ENCODE data around the gene TP53. TPM values are rescaled to one million over a fixed set of nuclear protein-coding genes. Genes with fewer than 3 reads are reported as not detected.

TP53 gene
- polyA plus RNA-seq, 1 of the 3 experiments (the other 2 are of a cell fraction) = 62.6 TPM

- Histone ChIP-seq H3K9me3 (no peaks in the 10 kb centered on the region), H3K4me2 (peak within 1 kb of the TSS; percentile 100), H3F3A (replicated peaks; ENCODE audit: insufficient read depth) (no peaks in the 10 kb centered on the region), H3K36me3 (replicated peaks in 1 of 2; ENCODE audit: control insufficient read depth in 1 of 2, insufficient read depth in 2 of 2, low read length in 1 of 2) (peaks cover 0 to 3% of the 10 kb centered on the region in 2 experiments), H4K20me1 (ENCODE audit: insufficient read depth) (no peaks in the 10 kb centered on the region), H3K4me1 (ENCODE audit: control insufficient read depth in 1 of 2, insufficient read depth in 2 of 2, low read depth in 1 of 2, low read length in 1 of 2) (peaks cover 9 to 35% of the 10 kb centered on the region in 2 experiments), H3K4me3 (ENCODE audit: low read depth in 2 of 2, low read length in 1 of 2) (peak within 1 kb of the TSS; percentile 75 to 80), H2AFZ (ENCODE audit: low read depth) (peak within 1 kb of the TSS; percentile 92), H3K27ac (ENCODE audit: low read depth in 2 of 2, low read length in 1 of 2) (peak within 1 kb of the TSS; percentile 47 to 86; a peak in 3 of 4 replicates), H3K9ac (peak within 1 kb of the TSS; percentile 75), H3K27me3 (ENCODE audit: insufficient read depth) (no peaks in the 10 kb centered on the region), H3K79me2 (ENCODE audit: insufficient read depth) (no peaks in the 10 kb centered on the region), H3K9me2 (no peaks in the 10 kb centered on the region)
- DNase-seq = peak; percentile 93
- POLR2A ChIA-PET = interaction anchor here (1.0 to 6.6 kb wide), 6 partner anchors 9 to 140 kb away, joined by 3 to 53 read pairs (median 5); partner anchors contain the start of genes DNAH2, MPDU1, SAT2 and TP53
- CTCF ChIA-PET = interaction anchor here (1.0 to 8.4 kb wide), 9 partner anchors 9 to 337 kb away, joined by 3 to 85 read pairs (median 4); partner anchors contain the start of genes DNAH2, TP53 and WRAP53
- peak; percentile 53 for TF ChIP-seq CHD2 (IDR thresholded peaks at IDR 0.05; ENCODE audit: low read length, partially characterized antibody)
- TF ChIP-seq RCOR1 (IDR thresholded peaks at IDR 0.05; ENCODE audit: low read length) = 0 out of 2 replicates have a peak, but pooled peaks have one; percentile 8
- no peak for TF ChIP-seq TEAD4 (IDR thresholded peaks at IDR 0.05; ENCODE audit: borderline replicate concordance, insufficient read depth)
- no peak for TF ChIP-seq ELF1 (IDR thresholded peaks at IDR 0.05)
- peak; percentile 19; the same call in 1 of the 2 replicates for TF ChIP-seq JUND (IDR thresholded peaks at IDR 0.05)
- peak; percentile 62; the same call in 1 of the 2 replicates for TF ChIP-seq MXI1 (IDR thresholded peaks at IDR 0.05; ENCODE audit: low read depth, low read length)
- TF ChIP-seq RAD21 (IDR thresholded peaks at IDR 0.05; ENCODE audit: low read length) = 0 out of 2 replicates have a peak, but pooled peaks have one; percentile 17
- TF ChIP-seq, protein P1, sequence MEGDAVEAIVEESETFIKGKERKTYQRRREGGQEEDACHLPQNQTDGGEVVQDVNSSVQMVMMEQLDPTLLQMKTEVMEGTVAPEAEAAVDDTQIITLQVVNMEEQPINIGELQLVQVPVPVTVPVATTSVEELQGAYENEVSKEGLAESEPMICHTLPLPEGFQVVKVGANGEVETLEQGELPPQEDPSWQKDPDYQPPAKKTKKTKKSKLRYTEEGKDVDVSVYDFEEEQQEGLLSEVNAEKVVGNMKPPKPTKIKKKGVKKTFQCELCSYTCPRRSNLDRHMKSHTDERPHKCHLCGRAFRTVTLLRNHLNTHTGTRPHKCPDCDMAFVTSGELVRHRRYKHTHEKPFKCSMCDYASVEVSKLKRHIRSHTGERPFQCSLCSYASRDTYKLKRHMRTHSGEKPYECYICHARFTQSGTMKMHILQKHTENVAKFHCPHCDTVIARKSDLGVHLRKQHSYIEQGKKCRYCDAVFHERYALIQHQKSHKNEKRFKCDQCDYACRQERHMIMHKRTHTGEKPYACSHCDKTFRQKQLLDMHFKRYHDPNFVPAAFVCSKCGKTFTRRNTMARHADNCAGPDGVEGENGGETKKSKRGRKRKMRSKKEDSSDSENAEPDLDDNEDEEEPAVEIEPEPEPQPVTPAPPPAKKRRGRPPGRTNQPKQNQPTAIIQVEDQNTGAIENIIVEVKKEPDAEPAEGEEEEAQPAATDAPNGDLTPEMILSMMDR (IDR thresholded peaks at IDR 0.05) = no peak
- no peak for TF ChIP-seq ZBTB33 (IDR thresholded peaks at IDR 0.05; ENCODE audit: borderline replicate concordance, low read depth)
- peak; percentile 52; the same call in 1 of the 2 replicates for TF ChIP-seq TAF1 (IDR thresholded peaks at IDR 0.05; ENCODE audit: borderline replicate concordance, low read depth, low read length)
- TF ChIP-seq FOSL2 (IDR thresholded peaks at IDR 0.05; ENCODE audit: borderline replicate concordance, low read depth) = no peak
- no peak for TF ChIP-seq EZH2phosphoT487 (IDR thresholded peaks at IDR 0.05; ENCODE audit: borderline replicate concordance, low read depth)
- no peak for TF ChIP-seq MEF2A (IDR thresholded peaks at IDR 0.05; ENCODE audit: borderline replicate concordance, low read depth)
- no peak for TF ChIP-seq NRF1 (IDR thresholded peaks at IDR 0.05; ENCODE audit: low read depth, low read length)
- peak; percentile 21; the same call in 1 of the 2 replicates for TF ChIP-seq MAX (IDR thresholded peaks at IDR 0.05; ENCODE audit: low read depth)
- TF ChIP-seq POLR2AphosphoS5 (IDR thresholded peaks at IDR 0.05; ENCODE audit: low read depth, low read length) = no peak; the same call in 1 of the 2 replicates
- no peak for TF ChIP-seq PBX3 (IDR thresholded peaks at IDR 0.05)
- 5% methylated on average over 31 of the region's 45 CpGs for WGBS (ENCODE audit: low lambda C conversion rate)
Measured at GRCh38 chr17:7704601-7705268, 17.4 kb upstream of the TP53 start, which contains the start of gene EFNB3. TSS of gene EFNB3 (plus strand) at chr17:7705202. CDS start at chr17:7705599, 397 bp downstream.

Measured in SK-N-SH (cell line).